Stimulated activated CD4-positive, alpha-beta T cell treated with anti-CD3 and anti-CD28 coated beads, Interleukin-1b, Interleukin-23, amount 100 ng/mL, for 4 hours (primary cell): ENCODE results near the gene INTS11.

Experiments
- DNase-seq, 2 donors: peaks; one replicate each; pipeline ENCODE4 v3.0.0-alpha.2; 2020; ENCODE audit warnings: low read depth in 2 of 2

Gene INTS11

GRCh38 chr1:1285102-1285571, 39.3 kb downstream of the INTS11 start:
- DNase-seq, result no peak

- no peak for DNase-seq
Observed at GRCh38 chr1:1284221-1285101, 40.0 kb downstream of the INTS11 start.

GRCh38 chr1:1283821-1284220, 40.6 kb downstream of the INTS11 start:
- no peak for DNase-seq

DNA sequence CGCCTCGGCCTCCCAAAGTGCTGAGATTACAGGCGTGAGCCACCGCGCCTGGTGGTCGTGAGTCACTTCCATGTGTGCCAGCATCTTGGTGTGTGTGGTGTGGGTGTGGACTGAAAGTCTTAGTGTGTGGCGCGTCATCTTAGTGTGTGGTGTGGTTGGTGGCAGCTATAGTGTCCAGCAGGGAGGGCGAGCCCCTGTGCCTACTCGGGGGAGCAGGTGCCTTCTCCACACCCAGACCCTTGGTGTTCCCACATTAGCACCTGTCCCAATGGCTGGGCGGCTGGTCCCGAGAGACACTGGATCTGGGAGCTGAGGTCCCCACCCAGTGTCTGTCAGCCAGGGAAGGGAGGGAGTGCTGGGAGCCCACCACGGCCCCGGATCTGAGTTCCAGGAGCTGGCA, 41.5 kb downstream of the INTS11 start:
- DNase-seq, result no peak

DNA sequence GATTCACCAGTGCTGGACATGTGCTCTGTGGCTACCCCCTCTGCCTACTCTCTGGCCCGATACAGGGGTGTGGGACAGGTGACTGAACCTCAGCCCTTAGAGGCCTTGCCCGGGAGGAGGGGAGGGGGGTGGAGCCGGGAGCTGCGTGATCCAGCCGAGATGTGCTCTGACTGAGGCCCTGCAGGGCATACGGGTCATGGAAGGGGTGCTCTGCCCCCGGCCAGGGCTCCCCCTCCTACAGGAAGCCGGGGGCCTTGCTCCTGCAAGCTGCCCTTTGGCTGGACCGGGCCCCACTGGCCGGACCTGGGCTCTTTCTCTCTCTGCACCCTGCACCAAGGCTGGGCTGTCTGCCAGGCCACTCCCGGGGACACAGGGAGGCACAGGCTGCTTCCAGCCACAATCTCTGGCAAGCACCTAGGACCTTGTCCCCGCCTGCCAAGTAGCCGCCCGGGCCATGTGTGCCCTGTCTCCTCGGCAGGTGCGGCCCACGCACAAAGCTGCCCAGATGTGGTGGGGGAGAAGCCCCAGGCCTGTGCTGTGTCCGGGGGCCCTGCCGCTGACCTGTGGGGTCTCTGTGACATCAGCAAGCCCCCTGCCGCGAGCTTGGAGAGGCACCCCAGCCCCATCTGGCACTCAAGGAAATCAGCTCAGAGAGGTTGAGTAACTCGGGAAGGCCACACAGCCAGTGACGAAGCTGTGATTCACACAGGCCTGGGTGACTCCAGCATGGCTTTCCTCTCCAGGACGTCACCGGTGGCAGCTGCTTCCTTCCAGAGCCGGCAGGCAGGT, 42.7 kb downstream of the INTS11 start:
- DNase-seq, result no peak

DNA sequence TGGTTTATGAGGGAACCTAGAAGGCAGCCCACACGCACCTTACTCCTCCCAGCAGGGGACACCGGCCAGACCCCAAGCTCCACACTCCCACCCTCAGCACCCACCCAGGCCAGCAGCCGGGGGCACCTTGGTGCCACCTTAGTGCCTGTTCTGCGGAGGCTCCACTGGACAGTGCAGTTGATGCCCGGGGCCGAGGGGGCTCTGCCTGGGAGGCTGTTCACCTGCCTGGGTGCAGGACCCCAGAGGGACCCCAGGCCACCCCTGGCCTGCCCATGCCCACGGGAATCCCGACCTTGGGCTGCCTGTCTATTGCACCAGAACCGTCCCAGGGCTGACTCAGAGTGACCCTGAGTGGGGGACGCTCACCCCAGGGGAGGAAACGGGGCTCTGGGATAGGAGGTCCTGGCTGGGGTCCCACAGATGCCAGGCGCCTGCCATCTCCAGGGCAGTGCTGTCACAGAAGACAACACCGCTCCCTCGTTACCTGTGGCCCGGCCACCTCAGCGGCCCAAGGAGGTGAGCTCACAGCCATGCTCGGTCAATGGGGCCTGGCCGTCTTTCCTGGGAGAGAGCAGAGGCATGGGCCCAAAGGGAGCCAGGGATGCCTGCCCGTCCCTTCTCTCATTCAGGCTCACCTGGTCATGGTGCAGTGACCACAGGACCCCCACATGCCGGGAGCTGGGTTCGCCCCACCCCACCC, 43.5 kb downstream of the INTS11 start:
- DNase-seq, result no peak

DNA sequence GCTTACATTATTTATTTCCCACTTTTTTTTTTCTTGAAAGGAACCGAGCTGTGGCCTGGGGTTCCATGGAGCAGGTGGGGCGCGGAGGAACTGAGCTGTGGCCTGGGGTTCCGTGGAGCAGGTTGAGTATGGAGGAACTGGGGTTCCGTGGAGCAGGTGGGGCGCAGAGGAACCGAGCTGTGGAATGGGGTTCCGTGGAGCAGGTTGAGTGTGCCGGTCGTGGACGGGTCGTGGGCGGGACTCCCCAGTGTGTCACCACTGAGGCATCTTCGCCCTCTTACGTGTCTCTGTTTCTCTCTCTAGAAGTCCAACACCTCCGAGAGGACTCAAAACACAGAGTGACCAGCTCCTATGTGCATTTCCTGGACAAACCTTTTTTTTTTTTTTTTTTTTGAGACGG, 45.4 kb downstream of the INTS11 start:
- no peak for DNase-seq

DNA sequence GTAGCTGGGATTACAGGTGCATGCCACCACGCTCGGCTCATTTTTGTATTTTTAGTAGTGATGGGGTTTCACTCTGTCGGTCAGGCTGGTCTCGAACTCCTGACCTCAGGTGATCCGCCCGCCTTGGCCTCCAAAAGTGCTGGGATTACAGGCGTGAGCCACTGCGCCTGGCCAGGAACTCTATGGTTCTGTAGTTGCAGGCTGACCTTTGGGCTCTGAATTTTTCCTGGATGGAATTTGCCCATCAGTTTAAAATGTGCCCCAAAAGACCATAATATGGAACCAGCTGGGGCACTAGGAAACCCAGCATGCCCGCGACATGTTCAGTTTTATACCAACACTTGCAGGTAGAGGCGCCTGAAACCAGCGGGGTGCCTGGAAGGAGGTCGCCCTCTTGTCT, 45.8 kb downstream of the INTS11 start:
- no peak for DNase-seq

- no peak for DNase-seq
Observed at GRCh38 chr1:1275836-1276235, 48.6 kb downstream of the INTS11 start.

- DNase-seq, result no peak
Observed at GRCh38 chr1:1274931-1275431, 49.5 kb downstream of the INTS11 start.

DNA sequence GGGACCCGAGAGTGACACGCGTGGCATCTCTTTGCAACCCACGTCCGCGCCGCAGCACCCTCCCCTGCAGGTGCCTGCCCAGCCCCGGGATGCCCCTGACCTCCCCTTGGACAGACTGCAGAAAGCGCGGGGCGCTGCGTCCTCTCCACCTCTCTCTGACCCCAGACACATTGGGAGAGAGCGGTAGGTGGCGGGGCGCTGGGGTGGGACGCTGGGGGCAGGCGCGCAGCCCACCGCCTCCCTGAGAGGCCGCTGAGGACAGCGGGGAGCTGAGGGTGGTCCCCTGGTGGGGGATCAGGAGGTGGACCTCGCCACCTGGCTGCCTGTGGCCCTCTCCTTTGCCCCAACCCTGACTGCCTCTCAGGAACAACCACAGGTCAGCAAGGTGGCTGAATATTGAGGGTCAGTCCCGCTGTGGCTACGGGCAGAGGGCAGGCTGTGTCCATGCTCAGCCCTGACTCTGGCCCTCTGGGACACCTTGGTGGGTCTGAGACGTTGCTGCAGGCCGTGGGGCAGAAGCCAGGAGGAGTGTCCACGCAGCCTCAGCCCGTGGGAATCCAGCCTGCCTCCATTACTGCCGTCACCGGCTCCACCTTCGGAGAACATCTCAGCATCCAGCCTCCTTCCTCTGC, 50.0 kb downstream of the INTS11 start:
- DNase-seq, result no peak

DNA sequence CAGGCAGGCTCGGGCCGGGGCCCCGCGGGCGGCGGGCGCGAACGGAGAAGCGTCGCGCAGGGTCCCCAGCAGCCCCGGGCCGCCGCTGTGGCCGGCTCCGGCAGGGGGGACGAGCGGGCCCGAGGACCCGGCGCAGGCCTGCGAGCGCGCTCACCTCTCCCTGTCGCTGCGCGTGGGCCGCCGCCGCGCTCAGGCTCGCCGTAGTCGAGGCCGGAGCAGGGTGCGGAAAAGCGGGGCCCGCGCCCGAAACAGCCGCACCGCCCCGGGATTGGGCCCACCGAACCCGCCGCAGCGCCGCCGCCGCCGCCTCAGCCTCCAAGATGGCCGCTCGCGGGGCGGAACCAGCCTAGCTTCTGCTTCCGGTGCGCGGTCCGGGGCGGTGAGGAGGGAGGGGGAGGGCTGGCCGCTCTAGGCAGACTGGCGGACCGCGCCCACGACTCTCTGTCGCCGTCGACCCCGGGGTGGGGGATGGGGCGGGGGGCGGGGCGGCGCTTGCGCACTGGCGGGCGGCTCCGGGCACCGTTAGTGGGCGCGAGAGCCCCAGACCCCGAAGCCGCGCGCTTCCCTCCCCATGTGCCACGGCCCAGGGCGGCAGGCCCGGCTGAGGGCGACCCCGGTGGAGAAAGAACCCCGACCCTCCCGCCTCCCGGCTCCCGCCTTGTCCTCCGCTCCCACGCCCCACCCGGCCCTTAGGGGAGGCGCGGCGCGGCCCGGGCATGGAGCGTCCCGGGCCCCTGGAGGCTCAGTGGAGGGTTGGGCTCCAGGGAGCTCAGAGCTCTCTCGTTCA, 50.8 kb downstream of the INTS11 start, which contains the start of gene UBE2J2:
UBE2J2 (minus strand) TSS at position 343 of the 787 bp plus-strand sequence. CDS start 5,862 bp downstream, outside the sequence.
- DNase-seq, result peak; percentile 90 to 91

DNA sequence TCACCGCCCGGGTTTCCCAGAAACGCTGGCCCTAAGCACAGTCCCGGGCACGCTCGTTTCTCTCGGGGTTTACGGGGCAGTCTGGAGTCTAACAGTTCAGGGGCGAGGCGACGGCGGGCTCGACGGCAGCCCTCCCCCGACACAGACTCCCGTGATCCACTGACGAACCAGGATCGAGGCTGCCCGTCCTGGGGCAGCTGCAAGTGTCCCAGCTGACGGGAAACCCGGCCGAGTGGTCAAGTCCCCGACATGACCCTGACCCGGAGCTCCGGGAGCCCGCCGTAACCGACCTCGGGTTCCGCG, 51.3 kb downstream of the INTS11 start:
- DNase-seq, result no peak

- no peak for DNase-seq
Observed at GRCh38 chr1:1272341-1273208, 51.9 kb downstream of the INTS11 start.

DNA sequence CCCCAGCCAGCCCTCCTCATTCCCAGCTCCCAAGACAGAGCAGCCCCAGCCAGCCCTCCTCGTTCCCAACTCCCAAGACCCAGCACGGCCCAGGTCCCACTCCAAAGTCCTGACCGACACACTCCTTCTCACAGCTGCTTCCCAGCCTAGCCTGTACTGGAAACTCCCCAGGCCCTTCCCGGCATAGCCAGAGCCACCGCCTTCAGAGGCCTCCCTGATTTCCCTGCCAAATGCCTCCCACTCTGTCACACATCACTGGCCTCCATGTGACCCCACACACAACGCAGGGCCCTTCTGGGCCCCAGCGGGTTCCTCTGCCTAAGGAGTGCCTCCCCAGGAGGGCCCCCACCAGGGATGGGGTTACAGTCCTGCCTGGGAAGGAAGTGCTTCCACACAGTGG, 53.6 kb downstream of the INTS11 start:
- no peak for DNase-seq

GRCh38 chr1:1268284-1268682, 56.2 kb downstream of the INTS11 start:
- DNase-seq, result no peak

GRCh38 chr1:1267488-1268283, 56.8 kb downstream of the INTS11 start:
- no peak for DNase-seq

DNA sequence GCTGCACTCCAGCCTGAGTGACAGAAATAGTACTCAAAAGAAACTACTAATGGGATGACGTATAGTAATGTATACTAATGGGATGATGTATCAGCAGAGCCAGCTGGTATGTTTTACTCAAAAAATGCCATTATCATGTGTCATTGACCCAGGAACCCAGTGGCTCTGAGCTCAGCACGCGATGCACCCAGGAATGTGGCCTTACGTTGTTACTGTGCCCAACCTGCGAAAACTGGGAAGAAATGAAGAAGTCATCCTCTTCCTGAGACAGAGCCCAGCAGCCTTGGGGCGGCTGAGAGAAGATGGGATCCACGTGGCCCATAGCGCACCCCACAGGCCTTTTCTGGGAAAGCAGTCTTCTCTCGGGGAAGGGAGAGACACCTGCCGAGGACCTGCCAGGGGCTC, 59.6 kb downstream of the INTS11 start:
- DNase-seq, result no peak

DNA sequence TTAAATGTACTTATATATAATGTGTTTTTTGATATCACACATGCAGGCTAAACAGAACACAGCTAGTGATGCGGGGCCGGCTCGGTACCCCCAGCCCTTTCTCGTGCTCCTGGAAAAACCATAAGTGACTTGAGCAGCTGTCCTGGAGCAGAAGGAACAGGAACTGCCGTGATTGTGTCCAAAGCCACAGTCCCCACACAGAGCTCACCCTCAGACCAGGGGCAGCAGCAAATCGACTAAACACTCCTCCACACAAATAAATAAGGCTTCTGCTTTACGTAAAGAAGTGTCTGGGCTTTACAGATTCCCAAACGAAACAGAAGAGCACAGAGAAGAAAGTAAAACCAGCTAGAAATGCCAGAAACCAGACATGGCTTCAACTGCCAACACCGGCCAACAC, 60.4 kb downstream of the INTS11 start:
- no peak for DNase-seq
